Neural cell (in vitro differentiated cells): Measurements from ENCODE around the gene AK5. TPM values are rescaled to one million over a fixed set of nuclear protein-coding genes. Genes with fewer than 3 reads are reported as not detected.

ENCODE experiments used
- H2AFZ ChIP-seq: fragments of 200-600, 300-800 bp; sonication (generic), shearing (Covaris generic); 2 replicates; pipeline ENCODE4 v1.6.0; 2014; ENCODE audit warnings: low read depth, mild to moderate bottlenecking, antibody characterized with exemption, low read length, moderate library complexity
- H3F3A ChIP-seq: fragments of 200-600 bp; shearing (Covaris generic); 2 replicates; pipeline ENCODE4 v1.6.1; 2016; ENCODE audit warnings: mild to moderate bottlenecking, moderate library complexity, mixed read lengths, antibody characterized with exemption, low read length; ENCODE audit not compliant: insufficient read depth, poor library complexity, severe bottlenecking
- H3K27ac ChIP-seq: fragments of 200-600, 300-800 bp; sonication (generic), shearing (Covaris generic); 2 replicates; pipeline ENCODE4 v1.5.1; 2014; ENCODE audit warnings: mild to moderate bottlenecking, low read length, moderate library complexity
- H3K27me3 ChIP-seq: fragments of 300-800, 200-600 bp; sonication (generic), shearing (Covaris generic); 2 replicates; pipeline ENCODE4 v1.6.0; 2014; ENCODE audit warnings: mild to moderate bottlenecking, low read depth, low read length, moderate library complexity; ENCODE audit not compliant: insufficient read depth
- H3K36me3 ChIP-seq: fragments of 300-800, 200-600 bp; sonication (generic), shearing (Covaris generic); 2 replicates; pipeline ENCODE4 v1.5.1; 2014; ENCODE audit warnings: mild to moderate bottlenecking, antibody characterized with exemption, low read length, moderate library complexity; ENCODE audit not compliant: insufficient read depth
- H3K4me2 ChIP-seq: fragments of 300-800, 200-600 bp; sonication (generic), shearing (Covaris generic); 2 replicates; pipeline ENCODE4 v1.6.0; 2014; ENCODE audit warnings: mild to moderate bottlenecking, low read length
- H3K4me3 ChIP-seq: fragments of 300-800, 200-600 bp; sonication (generic), shearing (Covaris generic); 2 replicates; pipeline ENCODE4 v1.5.1; 2014; ENCODE audit warnings: mild to moderate bottlenecking, low read length, moderate library complexity
- H3K79me2 ChIP-seq: fragments of 200-600 bp; shearing (Covaris generic); replicated peaks from 2 replicates; pipeline ENCODE4 v1.6.0; 2014; ENCODE audit warnings: mild to moderate bottlenecking, low read length, moderate library complexity; ENCODE audit not compliant: insufficient read depth
- H3K9ac ChIP-seq: fragments of 300-800, 200-600 bp; sonication (generic), shearing (Covaris generic); 2 replicates; pipeline ENCODE4 v1.6.1; 2016; ENCODE audit warnings: mild to moderate bottlenecking, low read length, mixed read lengths
- H3K9me2 ChIP-seq: fragments of 200-600 bp; shearing (Covaris generic); 2 replicates; pipeline ENCODE4 v1.6.1; 2016; ENCODE audit warnings: mild to moderate bottlenecking, low read length, mixed read lengths; ENCODE audit not compliant: insufficient read depth
- H3K9me3 ChIP-seq: fragments of 200-600, 300-800 bp; sonication (generic), shearing (Covaris generic); 2 replicates; pipeline ENCODE4 v1.6.1; 2016; ENCODE audit warnings: mild to moderate bottlenecking, mixed run types, low read length, moderate library complexity, mixed read lengths
- H4K20me1 ChIP-seq: fragments of 200-600 bp; shearing (Covaris generic); 2 replicates; pipeline ENCODE4 v1.6.1; 2016; ENCODE audit warnings: mild to moderate bottlenecking, mixed run types; ENCODE audit not compliant: insufficient read depth
- CTCF ChIP-seq: fragments of 450-650 bp; IDR thresholded peaks from 2 replicates; pipeline ENCODE4 v1.5.1; 2014; ENCODE audit warnings: antibody characterized with exemption, mild to moderate bottlenecking, moderate library complexity; ENCODE audit not compliant: poor library complexity, severe bottlenecking
- EP300 ChIP-seq: fragments of 450-650 bp; conservative IDR thresholded peaks from 2 replicates; pipeline ENCODE4 v1.6.1; 2014; ENCODE audit warnings: antibody characterized with exemption, mild to moderate bottlenecking, moderate library complexity; ENCODE audit not compliant: poor library complexity, severe bottlenecking
- EZH2 ChIP-seq: fragments of 200-600, 300-800 bp; shearing (Covaris generic), sonication (generic); IDR thresholded peaks from 2 replicates; pipeline ENCODE4 v1.6.1; 2014; ENCODE audit warnings: antibody characterized with exemption, low read length, borderline replicate concordance, mild to moderate bottlenecking; ENCODE audit not compliant: insufficient read depth, poor library complexity, severe bottlenecking
- MXI1 ChIP-seq: fragments of 450-650 bp; conservative IDR thresholded peaks from 2 replicates; pipeline ENCODE4 v1.6.1; 2014; ENCODE audit warnings: antibody characterized with exemption, mild to moderate bottlenecking; ENCODE audit not compliant: poor library complexity, severe bottlenecking
- POLR2AphosphoS5 ChIP-seq: IDR thresholded peaks from 2 replicates; pipeline ENCODE4 v1.6.1; 2012
- RAD21 ChIP-seq: fragments of 450-650 bp; conservative IDR thresholded peaks from 2 replicates; pipeline ENCODE4 v1.6.1; 2014; ENCODE audit warnings: antibody characterized with exemption, mild to moderate bottlenecking, moderate library complexity
- SMC3 ChIP-seq: fragments of 450-650 bp; conservative IDR thresholded peaks from 2 replicates; pipeline ENCODE4 v1.6.1; 2014; ENCODE audit warnings: antibody characterized with exemption, mild to moderate bottlenecking, moderate library complexity; ENCODE audit not compliant: poor library complexity
- TAF1 ChIP-seq: IDR thresholded peaks from 2 replicates; pipeline ENCODE4 v1.6.1; 2012; ENCODE audit warnings: low read depth
- polyA plus RNA-seq: library from polyadenylated mRNA; depleted of rRNA; stranded (reverse); fragments of >200 nt; gene quantifications from 2 replicates; pipeline ENCODE4 v1.2.3, GENCODE V29; 2014
- TF ChIP-seq, protein P1 (sequence below): IDR thresholded peaks from 2 replicates; pipeline ENCODE4 v1.6.1; 2012; ENCODE audit warnings: borderline replicate concordance

AK5 gene
- polyA plus RNA-seq, 1 donor from 2014 or later = 7.1 TPM

DNA sequence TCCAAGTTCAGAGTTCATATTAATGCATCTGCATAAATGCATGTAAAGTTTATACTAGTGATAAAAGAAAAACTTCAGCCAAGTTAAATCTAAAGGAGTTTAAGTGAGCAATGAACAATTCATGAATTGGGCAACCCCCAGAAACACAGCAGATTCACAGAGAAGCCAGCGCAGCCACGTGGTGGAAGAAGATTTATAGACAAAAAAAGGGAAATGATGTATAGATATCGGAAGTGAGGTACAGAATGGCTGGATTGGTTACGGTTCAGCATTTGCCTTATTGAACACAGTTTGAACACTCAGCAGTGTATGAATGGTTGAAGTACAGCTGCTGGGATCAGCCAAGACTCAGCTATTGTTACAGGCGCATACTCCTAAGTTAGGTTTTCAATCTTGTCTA lies 5.7 kb downstream of the AK5 start:
- Histone ChIP-seq H3K79me2 (no peaks in the 10 kb centered on the region), H3K36me3 (no peaks in the 10 kb centered on the region), H3F3A (no peaks in the 10 kb centered on the region), H3K27ac (no peak overlapping the region), H3K4me2 (no peak overlapping the region), H3K9ac (no peak overlapping the region), H2AFZ (no peak overlapping the region), H3K4me3 (no peak overlapping the region), H3K27me3 (peaks cover 18% of the 10 kb centered on the region), H3K9me2 (no peaks in the 10 kb centered on the region), H3K9me3 (no peaks in the 10 kb centered on the region), H4K20me1 (no peaks in the 10 kb centered on the region)
- TF ChIP-seq EZH2 (no peak), RAD21 (no peak), EP300 (no peak), TAF1 (no peak), SMC3 (no peak), CTCF (no peak), MXI1 (no peak), POLR2AphosphoS5 (no peak)
- TF ChIP-seq, protein P1, sequence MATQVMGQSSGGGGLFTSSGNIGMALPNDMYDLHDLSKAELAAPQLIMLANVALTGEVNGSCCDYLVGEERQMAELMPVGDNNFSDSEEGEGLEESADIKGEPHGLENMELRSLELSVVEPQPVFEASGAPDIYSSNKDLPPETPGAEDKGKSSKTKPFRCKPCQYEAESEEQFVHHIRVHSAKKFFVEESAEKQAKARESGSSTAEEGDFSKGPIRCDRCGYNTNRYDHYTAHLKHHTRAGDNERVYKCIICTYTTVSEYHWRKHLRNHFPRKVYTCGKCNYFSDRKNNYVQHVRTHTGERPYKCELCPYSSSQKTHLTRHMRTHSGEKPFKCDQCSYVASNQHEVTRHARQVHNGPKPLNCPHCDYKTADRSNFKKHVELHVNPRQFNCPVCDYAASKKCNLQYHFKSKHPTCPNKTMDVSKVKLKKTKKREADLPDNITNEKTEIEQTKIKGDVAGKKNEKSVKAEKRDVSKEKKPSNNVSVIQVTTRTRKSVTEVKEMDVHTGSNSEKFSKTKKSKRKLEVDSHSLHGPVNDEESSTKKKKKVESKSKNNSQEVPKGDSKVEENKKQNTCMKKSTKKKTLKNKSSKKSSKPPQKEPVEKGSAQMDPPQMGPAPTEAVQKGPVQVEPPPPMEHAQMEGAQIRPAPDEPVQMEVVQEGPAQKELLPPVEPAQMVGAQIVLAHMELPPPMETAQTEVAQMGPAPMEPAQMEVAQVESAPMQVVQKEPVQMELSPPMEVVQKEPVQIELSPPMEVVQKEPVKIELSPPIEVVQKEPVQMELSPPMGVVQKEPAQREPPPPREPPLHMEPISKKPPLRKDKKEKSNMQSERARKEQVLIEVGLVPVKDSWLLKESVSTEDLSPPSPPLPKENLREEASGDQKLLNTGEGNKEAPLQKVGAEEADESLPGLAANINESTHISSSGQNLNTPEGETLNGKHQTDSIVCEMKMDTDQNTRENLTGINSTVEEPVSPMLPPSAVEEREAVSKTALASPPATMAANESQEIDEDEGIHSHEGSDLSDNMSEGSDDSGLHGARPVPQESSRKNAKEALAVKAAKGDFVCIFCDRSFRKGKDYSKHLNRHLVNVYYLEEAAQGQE = no peak

- no peak for TF ChIP-seq EP300
- TF ChIP-seq MXI1 = no peak
- TF ChIP-seq SMC3 = no peak
- no peak for TF ChIP-seq TAF1
- TF ChIP-seq RAD21 = no peak
- TF ChIP-seq, protein P1 = no peak
- no peak for TF ChIP-seq POLR2AphosphoS5
- H3K4me3 ChIP-seq = no peak overlapping the region
- H2AFZ ChIP-seq = no peak overlapping the region
- H4K20me1 ChIP-seq = no peaks in the 10 kb centered on the region
- H3F3A ChIP-seq = no peaks in the 10 kb centered on the region
- no peak overlapping the region for H3K4me2 ChIP-seq
- no peaks in the 10 kb centered on the region for H3K36me3 ChIP-seq
- no peaks in the 10 kb centered on the region for H3K79me2 ChIP-seq
- H3K9ac ChIP-seq = no peak overlapping the region
- no peaks in the 10 kb centered on the region for H3K9me2 ChIP-seq
- H3K9me3 ChIP-seq = no peaks in the 10 kb centered on the region
- H3K27me3 ChIP-seq = peaks cover 11% of the 10 kb centered on the region
- H3K27ac ChIP-seq = no peak overlapping the region
These were observed 6.5 kb downstream of the AK5 start for GRCh38 chr1:77288275-77288674.
